ENCODE results near the gene AMBRA1. TPM values are rescaled to one million over a fixed set of nuclear protein-coding genes. Genes with fewer than 3 reads are reported as not detected.
"Not testable (repeated sequence)": the region's sequence is repeated elsewhere in the genome, so short reads cannot be mapped to it uniquely, and the experiment has no call there.

AMBRA1 gene
- total RNA-seq, 1 experiment from 2014 or later, result 15.8 TPM

DNA sequence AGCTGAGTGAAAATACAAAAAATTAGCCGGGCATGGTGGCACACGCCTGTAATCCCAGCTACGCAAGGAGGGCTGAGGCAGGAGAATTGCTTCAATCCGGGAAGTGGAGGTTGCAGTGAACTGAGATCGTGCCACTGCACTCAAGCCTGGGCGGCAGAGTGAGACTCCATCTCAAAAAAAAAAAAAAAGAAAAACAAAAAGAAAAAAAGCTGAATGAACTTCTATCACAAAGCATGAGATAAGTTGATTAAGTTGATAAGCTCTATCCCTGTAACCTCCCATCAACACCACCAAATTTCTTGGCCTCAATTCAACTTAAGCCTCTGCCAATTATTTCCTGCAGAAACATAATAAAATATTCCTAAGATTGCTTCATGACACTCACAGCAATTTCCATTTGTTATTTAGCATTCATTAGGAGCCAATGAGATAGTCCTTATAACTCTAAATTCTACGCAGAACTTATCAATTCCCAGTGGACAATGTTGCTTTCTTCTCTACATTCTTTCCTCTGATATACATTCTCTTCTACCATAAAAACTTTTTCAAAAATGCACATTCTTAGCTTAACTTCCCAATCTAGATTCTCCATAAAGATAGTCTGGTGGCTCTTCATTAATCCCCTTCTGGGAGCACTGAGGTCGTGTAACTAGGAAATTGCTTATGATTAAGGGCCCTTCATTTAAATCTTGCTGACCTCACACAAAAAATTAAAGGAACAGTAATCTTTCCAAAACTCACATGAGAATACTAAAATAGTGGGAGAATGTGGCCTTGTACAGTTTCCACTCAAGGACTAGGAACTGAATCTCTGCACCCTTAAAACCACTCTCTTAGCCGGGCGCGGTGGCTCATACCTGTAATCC, 2.9 kb downstream of the AMBRA1 start:
- ATAC-seq, result no peak
- TSS peak; percentile 11 for BruUV-seq (replicated peaks)
- H3K4me1 ChIP-seq (ENCODE audit: insufficient read depth, low read length), result peaks cover 19% of the 10 kb centered on the region
- ChIA-PET POLR2A (ENCODE audit: unreplicated experiment) (interaction anchor here (0.6 kb wide), 1 partner anchor 145 kb away, joined by 5 read pairs; no protein-coding TSS in a partner anchor), CTCF (no interaction called here)
- H3K4me2 ChIP-seq (ENCODE audit: low read length), result peak overlapping the region; percentile 59; the same call in 1 of the 2 replicates
- TF ChIP-seq, protein P1, sequence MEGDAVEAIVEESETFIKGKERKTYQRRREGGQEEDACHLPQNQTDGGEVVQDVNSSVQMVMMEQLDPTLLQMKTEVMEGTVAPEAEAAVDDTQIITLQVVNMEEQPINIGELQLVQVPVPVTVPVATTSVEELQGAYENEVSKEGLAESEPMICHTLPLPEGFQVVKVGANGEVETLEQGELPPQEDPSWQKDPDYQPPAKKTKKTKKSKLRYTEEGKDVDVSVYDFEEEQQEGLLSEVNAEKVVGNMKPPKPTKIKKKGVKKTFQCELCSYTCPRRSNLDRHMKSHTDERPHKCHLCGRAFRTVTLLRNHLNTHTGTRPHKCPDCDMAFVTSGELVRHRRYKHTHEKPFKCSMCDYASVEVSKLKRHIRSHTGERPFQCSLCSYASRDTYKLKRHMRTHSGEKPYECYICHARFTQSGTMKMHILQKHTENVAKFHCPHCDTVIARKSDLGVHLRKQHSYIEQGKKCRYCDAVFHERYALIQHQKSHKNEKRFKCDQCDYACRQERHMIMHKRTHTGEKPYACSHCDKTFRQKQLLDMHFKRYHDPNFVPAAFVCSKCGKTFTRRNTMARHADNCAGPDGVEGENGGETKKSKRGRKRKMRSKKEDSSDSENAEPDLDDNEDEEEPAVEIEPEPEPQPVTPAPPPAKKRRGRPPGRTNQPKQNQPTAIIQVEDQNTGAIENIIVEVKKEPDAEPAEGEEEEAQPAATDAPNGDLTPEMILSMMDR (conservative IDR thresholded peaks at IDR 0.05; ENCODE audit: low read depth, low read length), result no peak
- TF ChIP-seq EZH2phosphoT487 (IDR thresholded peaks at IDR 0.05; ENCODE audit: borderline replicate concordance, low read length) (no peak), EZH2 (IDR thresholded peaks at IDR 0.05; ENCODE audit: low read length, unreplicated experiment) (no peak)
- peaks cover 77% of the 10 kb centered on the region for H3K79me2 ChIP-seq (ENCODE audit: low read length)
- H3F3A ChIP-seq (ENCODE audit: low read length, unreplicated experiment), result no peaks in the 10 kb centered on the region
- intact Hi-C loops (cut with micrococcal nuclease), result no loop called here
- H2AFZ ChIP-seq (ENCODE audit: low read length), result no peak overlapping the region
- H3K36me3 ChIP-seq (ENCODE audit: low read depth, low read length), result no peaks in the 10 kb centered on the region
- no peak overlapping the region for H3K9ac ChIP-seq (ENCODE audit: low read length)
- H4K20me1 ChIP-seq (ENCODE audit: low read length), result 0 out of 2 replicates have a peak, but pooled peaks cover 12% of the 10 kb centered on the region
- H3K4me3 ChIP-seq (ENCODE audit: low read length), result no peak overlapping the region
- no peak overlapping the region for H3K27ac ChIP-seq (ENCODE audit: low read length)
- no peak for DNase-seq
- no peaks in the 10 kb centered on the region for H3K9me2 ChIP-seq (replicated peaks; ENCODE audit: low read length)
- no peaks in the 10 kb centered on the region for H3K27me3 ChIP-seq (ENCODE audit: low read length)
- no peaks in the 10 kb centered on the region for H3K9me3 ChIP-seq (ENCODE audit: low read length)

DNA sequence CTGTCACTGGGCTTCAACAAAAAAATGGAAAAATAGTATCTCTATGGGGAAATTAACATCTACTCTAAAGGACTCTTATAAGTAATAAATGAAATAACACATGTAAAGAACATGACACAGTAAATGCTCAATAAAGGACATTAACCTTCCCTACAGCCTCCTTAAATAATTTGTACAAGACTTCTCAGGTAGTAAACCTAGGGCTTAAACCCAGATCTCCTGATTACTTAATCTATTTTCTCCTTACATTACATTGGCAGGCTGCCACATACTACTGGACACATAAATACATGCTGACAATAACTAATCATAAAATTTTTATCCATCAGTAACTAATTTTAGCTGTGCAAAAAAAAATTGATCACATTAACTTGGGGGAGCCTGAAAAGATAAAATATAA, 4.9 kb downstream of the AMBRA1 start:
- ATAC-seq (no peak), DNase-seq (no peak)
- H3K4me2 ChIP-seq (ENCODE audit: low read length), result no peak overlapping the region
- H3K9me3 ChIP-seq (ENCODE audit: low read length), result no peaks in the 10 kb centered on the region
- H3K27me3 ChIP-seq (ENCODE audit: low read length), result no peaks in the 10 kb centered on the region
- intact Hi-C loops (cut with micrococcal nuclease), result no loop called here
- ChIA-PET CTCF (no interaction called here), POLR2A (ENCODE audit: unreplicated experiment) (no interaction called here)
- H3K36me3 ChIP-seq (ENCODE audit: low read depth, low read length), result no peaks in the 10 kb centered on the region
- peaks cover 13% of the 10 kb centered on the region for H3K4me1 ChIP-seq (ENCODE audit: insufficient read depth, low read length)
- H3K9ac ChIP-seq (ENCODE audit: low read length), result no peak overlapping the region
- H3K9me2 ChIP-seq (replicated peaks; ENCODE audit: low read length), result no peaks in the 10 kb centered on the region
- BruUV-seq (replicated peaks), result no TSS peak
- no peak overlapping the region for H3K27ac ChIP-seq (ENCODE audit: low read length)
- TF ChIP-seq, protein P1 (conservative IDR thresholded peaks at IDR 0.05; ENCODE audit: low read depth, low read length), result no peak
- TF ChIP-seq EZH2 (IDR thresholded peaks at IDR 0.05; ENCODE audit: low read length, unreplicated experiment), result no peak
- TF ChIP-seq EZH2phosphoT487 (IDR thresholded peaks at IDR 0.05; ENCODE audit: borderline replicate concordance, low read length), result no peak
- H3K4me3 ChIP-seq (ENCODE audit: low read length), result no peak overlapping the region
- H2AFZ ChIP-seq (ENCODE audit: low read length), result no peak overlapping the region
- peaks cover 85% of the 10 kb centered on the region for H3K79me2 ChIP-seq (ENCODE audit: low read length)
- H3F3A ChIP-seq (ENCODE audit: low read length, unreplicated experiment), result no peaks in the 10 kb centered on the region
- 0 out of 2 replicates have a peak, but pooled peaks cover 12% of the 10 kb centered on the region for H4K20me1 ChIP-seq (ENCODE audit: low read length)

- no peaks in the 10 kb centered on the region for H3K27me3 ChIP-seq (ENCODE audit: low read length)
- 0 out of 2 replicates have a peak, but pooled peaks cover 12% of the 10 kb centered on the region for H4K20me1 ChIP-seq (ENCODE audit: low read length)
- H3K9me2 ChIP-seq (replicated peaks; ENCODE audit: low read length), result no peaks in the 10 kb centered on the region
- H3K4me1 ChIP-seq (ENCODE audit: insufficient read depth, low read length), result peaks cover 13% of the 10 kb centered on the region
- no peaks in the 10 kb centered on the region for H3K36me3 ChIP-seq (ENCODE audit: low read depth, low read length)
- no peak overlapping the region for H3K9ac ChIP-seq (ENCODE audit: low read length)
- TF ChIP-seq, protein P1 (conservative IDR thresholded peaks at IDR 0.05; ENCODE audit: low read depth, low read length), result no peak
- TF ChIP-seq EZH2 (IDR thresholded peaks at IDR 0.05; ENCODE audit: low read length, unreplicated experiment) (no peak), EZH2phosphoT487 (IDR thresholded peaks at IDR 0.05; ENCODE audit: borderline replicate concordance, low read length) (no peak)
- CTCF ChIA-PET, result no interaction called here
- H3K4me2 ChIP-seq (ENCODE audit: low read length), result no peak overlapping the region
- H2AFZ ChIP-seq (ENCODE audit: low read length), result no peak overlapping the region
- no peaks in the 10 kb centered on the region for H3F3A ChIP-seq (ENCODE audit: low read length, unreplicated experiment)
- no peak overlapping the region for H3K27ac ChIP-seq (ENCODE audit: low read length)
- ATAC-seq (no peak), DNase-seq (no peak)
- H3K9me3 ChIP-seq (ENCODE audit: low read length), result no peaks in the 10 kb centered on the region
- POLR2A ChIA-PET (ENCODE audit: unreplicated experiment), result no interaction called here
- intact Hi-C loops (cut with micrococcal nuclease), result no loop called here
- BruUV-seq (replicated peaks), result no TSS peak
- no peak overlapping the region for H3K4me3 ChIP-seq (ENCODE audit: low read length)
- peaks cover 78% of the 10 kb centered on the region for H3K79me2 ChIP-seq (ENCODE audit: low read length)
These were observed 5.7 kb downstream of the AMBRA1 start for GRCh38 chr11:46588131-46588530.

- H3K4me2 ChIP-seq (ENCODE audit: low read length); BruUV-seq (replicated peaks); H3K36me3 ChIP-seq (ENCODE audit: low read depth, low read length); H3K9me2 ChIP-seq (replicated peaks; ENCODE audit: low read length); DNase-seq; POLR2A ChIA-PET (ENCODE audit: unreplicated experiment); H3K27me3 ChIP-seq (ENCODE audit: low read length); H3K4me1 ChIP-seq (ENCODE audit: insufficient read depth, low read length); intact Hi-C loops (cut with micrococcal nuclease); ATAC-seq; H2AFZ ChIP-seq (ENCODE audit: low read length); H4K20me1 ChIP-seq (ENCODE audit: low read length); H3K9ac ChIP-seq (ENCODE audit: low read length); H3K27ac ChIP-seq (ENCODE audit: low read length); CTCF ChIA-PET; H3K4me3 ChIP-seq (ENCODE audit: low read length); H3F3A ChIP-seq (ENCODE audit: low read length, unreplicated experiment); H3K9me3 ChIP-seq (ENCODE audit: low read length): not testable (repeated sequence)
- H3K79me2 ChIP-seq (ENCODE audit: low read length), result peaks cover 66% of the 10 kb centered on the region
These were observed 10.3 kb downstream of the AMBRA1 start for GRCh38 chr11:46583513-46583912.
